NCI-H2227 (cell line): ENCODE data around the gene SORL1-AS1.

Experiments
- DNase-seq: peaks from one replicate; lab custom pipeline; 2025; ENCODE audit not compliant: unreplicated experiment; lab: John Stamatoyannopoulos, UW

Gene SORL1-AS1

GRCh38 chr11:121476379-121477032 lies 23.7 kb upstream of the SORL1-AS1 start:
- DNase-seq, result no peak

- DNase-seq, result no peak
These were observed 21.9 kb upstream of the SORL1-AS1 start for GRCh38 chr11:121474680-121475079.

GRCh38 chr11:121473064-121473777 lies 20.5 kb upstream of the SORL1-AS1 start:
- no peak for DNase-seq

- no peak for DNase-seq
These were observed 19.5 kb upstream of the SORL1-AS1 start for GRCh38 chr11:121472312-121472711.

GRCh38 chr11:121471167-121471566 lies 18.4 kb upstream of the SORL1-AS1 start:
- DNase-seq, result no peak

GRCh38 chr11:121469910-121470309 lies 17.1 kb upstream of the SORL1-AS1 start:
- no peak for DNase-seq

- no peak for DNase-seq
These were observed 15.2 kb upstream of the SORL1-AS1 start for GRCh38 chr11:121467965-121468364.

GRCh38 chr11:121467471-121467870 lies 14.7 kb upstream of the SORL1-AS1 start:
- no peak for DNase-seq

- DNase-seq, result peak; percentile 63
These were observed 13.5 kb upstream of the SORL1-AS1 start for GRCh38 chr11:121466063-121466794.

GRCh38 chr11:121465709-121466062 lies 12.9 kb upstream of the SORL1-AS1 start:
- DNase-seq, result no peak

GRCh38 chr11:121464352-121464946 lies 11.7 kb upstream of the SORL1-AS1 start:
- peak; percentile 2 for DNase-seq

GRCh38 chr11:121463689-121464335 lies 11.0 kb upstream of the SORL1-AS1 start:
- DNase-seq, result no peak

GRCh38 chr11:121461843-121462242 lies 9.1 kb upstream of the SORL1-AS1 start:
- no peak for DNase-seq

GRCh38 chr11:121460941-121461514 lies 8.3 kb upstream of the SORL1-AS1 start:
- no peak for DNase-seq

- DNase-seq, result peak; percentile 42
These were observed 6.7 kb upstream of the SORL1-AS1 start for GRCh38 chr11:121459413-121460017.

GRCh38 chr11:121458551-121458950 lies 5.8 kb upstream of the SORL1-AS1 start:
- DNase-seq, result no peak

- DNase-seq, result no peak
These were observed 4.2 kb upstream of the SORL1-AS1 start for GRCh38 chr11:121456816-121457431.

GRCh38 chr11:121456151-121456550 lies 3.4 kb upstream of the SORL1-AS1 start:
- no peak for DNase-seq

GRCh38 chr11:121455115-121455514 lies 2.3 kb upstream of the SORL1-AS1 start:
- no peak for DNase-seq
